Activated B cell treated with CpG ODN at 0.5 μM for 24 hours (primary cell): ENCODE data around the gene RTTN. TPM values are rescaled to one million over a fixed set of nuclear protein-coding genes. Genes with fewer than 3 reads are reported as not detected.

Experiments
- ATAC-seq: fragments of 200-7000 bp; cut with Tn5 transposase; one replicate; pipeline ENCODE4 v1.10.0; 2021; ENCODE audit warnings: low read depth, mild to moderate bottlenecking, moderate library complexity
- CTCF ChIA-PET: fragments of 350-600 bp; sonication (Branson Sonifier 250); formaldehyde crosslinking; loops from one replicate; lab custom pipeline; 2021; ENCODE audit warnings: antibody characterized with exemption; lab: Charles Lee
- POLR2A ChIA-PET: fragments of 350-600 bp; sonication (Branson Sonifier 250); formaldehyde crosslinking; loops from one replicate; lab custom pipeline; 2021; ENCODE audit warnings: antibody characterized with exemption; lab: Charles Lee
- DNase-seq: peaks from one replicate; pipeline ENCODE4 v3.0.0; 2022
- H3K27ac Mint-ChIP-seq: one replicate; pipeline ENCODE4 v1.8.0; 2020; ENCODE audit warnings: mixed read lengths
- H3K27me3 Mint-ChIP-seq: one replicate; pipeline ENCODE4 v1.8.0; 2021; ENCODE audit warnings: mixed read lengths
- H3K36me3 Mint-ChIP-seq: one replicate; pipeline ENCODE4 v1.8.0; 2021; ENCODE audit warnings: low read depth, mixed read lengths
- H3K4me1 Mint-ChIP-seq: one replicate; pipeline ENCODE4 v1.8.0; 2021; ENCODE audit warnings: mixed read lengths
- H3K4me3 Mint-ChIP-seq: one replicate; pipeline ENCODE4 v1.8.0; 2020; ENCODE audit warnings: mild to moderate bottlenecking, mixed read lengths
- H3K9me3 Mint-ChIP-seq: one replicate; pipeline ENCODE4 v1.8.0; 2020; ENCODE audit warnings: mixed read lengths
- intact Hi-C: fragments of 100-400 bp; cut with micrococcal nuclease; formaldehyde crosslinking; loops from one replicate; pipeline ENCODE4 v1.15.1; 2024
- total RNA-seq: library from RNA; stranded (reverse); gene quantifications from 2 replicates; pipeline ENCODE4 v1.2.3, GENCODE V29; 2022
- TF ChIP-seq, protein P1 (sequence below): fragments of 200-600 bp; IDR thresholded peaks from one replicate; pipeline ENCODE4 v1.8.0; 2022; ENCODE audit warnings: antibody characterized with exemption, mild to moderate bottlenecking

RTTN gene
- total RNA-seq, 1 donor from 2014 or later, result 25.9 TPM

DNA sequence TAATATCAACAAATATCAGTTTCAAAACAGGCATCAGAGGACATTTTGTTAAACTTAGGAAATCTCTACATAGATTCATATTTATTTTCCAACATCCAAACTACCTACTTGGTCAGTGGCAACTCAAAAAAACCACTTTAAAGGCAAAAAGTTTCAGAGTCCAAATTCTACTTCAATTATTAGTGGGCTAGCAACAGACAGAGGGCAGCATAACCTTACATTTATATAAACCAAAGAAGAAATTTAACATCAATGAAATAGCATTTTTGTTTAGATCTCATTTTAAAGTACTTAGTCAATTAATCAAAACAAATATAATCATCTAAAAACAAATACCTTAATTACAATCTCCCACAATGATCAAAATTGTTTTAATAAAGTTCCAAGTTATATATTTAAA is 33.3 kb downstream of the RTTN start:
- intact Hi-C loops, result loop anchor here (1.0 kb wide), 1 partner anchor 262 kb away; no protein-coding TSS in a partner anchor
- ATAC-seq (no peak), DNase-seq (no peak)
- Mint-ChIP-seq H3K9me3 (no peaks in the 10 kb centered on the region), H3K4me1 (no peaks in the 10 kb centered on the region), H3K27me3 (no peaks in the 10 kb centered on the region), H3K27ac (no peak overlapping the region), H3K4me3 (no peak overlapping the region), H3K36me3 (peaks cover 39% of the 10 kb centered on the region)
- ChIA-PET POLR2A (no interaction called here), CTCF (interaction anchor here (0.7 to 0.8 kb wide), 2 partner anchors 262 to 278 kb away, joined by 3 read pairs; no protein-coding TSS in a partner anchor)
- TF ChIP-seq, protein P1, sequence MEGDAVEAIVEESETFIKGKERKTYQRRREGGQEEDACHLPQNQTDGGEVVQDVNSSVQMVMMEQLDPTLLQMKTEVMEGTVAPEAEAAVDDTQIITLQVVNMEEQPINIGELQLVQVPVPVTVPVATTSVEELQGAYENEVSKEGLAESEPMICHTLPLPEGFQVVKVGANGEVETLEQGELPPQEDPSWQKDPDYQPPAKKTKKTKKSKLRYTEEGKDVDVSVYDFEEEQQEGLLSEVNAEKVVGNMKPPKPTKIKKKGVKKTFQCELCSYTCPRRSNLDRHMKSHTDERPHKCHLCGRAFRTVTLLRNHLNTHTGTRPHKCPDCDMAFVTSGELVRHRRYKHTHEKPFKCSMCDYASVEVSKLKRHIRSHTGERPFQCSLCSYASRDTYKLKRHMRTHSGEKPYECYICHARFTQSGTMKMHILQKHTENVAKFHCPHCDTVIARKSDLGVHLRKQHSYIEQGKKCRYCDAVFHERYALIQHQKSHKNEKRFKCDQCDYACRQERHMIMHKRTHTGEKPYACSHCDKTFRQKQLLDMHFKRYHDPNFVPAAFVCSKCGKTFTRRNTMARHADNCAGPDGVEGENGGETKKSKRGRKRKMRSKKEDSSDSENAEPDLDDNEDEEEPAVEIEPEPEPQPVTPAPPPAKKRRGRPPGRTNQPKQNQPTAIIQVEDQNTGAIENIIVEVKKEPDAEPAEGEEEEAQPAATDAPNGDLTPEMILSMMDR, result no peak

DNA sequence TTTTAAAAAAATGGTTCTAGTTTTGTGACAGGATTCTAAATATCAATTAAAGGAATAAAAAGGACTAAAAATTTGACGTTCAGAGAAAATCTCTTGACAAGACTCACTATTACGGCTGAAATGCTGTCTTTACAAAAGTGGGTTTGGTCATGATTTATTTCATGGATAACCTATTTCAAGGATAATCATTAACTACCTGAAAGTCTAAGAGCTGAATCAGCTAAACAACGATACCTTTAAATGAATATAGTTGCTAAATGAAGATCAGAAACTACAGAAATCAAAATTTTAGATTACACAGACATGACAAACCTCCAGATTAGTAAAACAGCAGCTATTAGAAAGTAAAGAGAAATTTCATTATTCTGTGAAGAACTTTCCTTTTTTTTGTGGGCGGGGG is 35.7 kb downstream of the RTTN start:
- H3K36me3 Mint-ChIP-seq, result peaks cover 37% of the 10 kb centered on the region
- no peaks in the 10 kb centered on the region for H3K9me3 Mint-ChIP-seq
- no peak for DNase-seq
- ChIA-PET POLR2A (no interaction called here), CTCF (no interaction called here)
- no peak for ATAC-seq
- TF ChIP-seq, protein P1, result no peak
- intact Hi-C loops, result no loop called here
- no peak overlapping the region for H3K27ac Mint-ChIP-seq
- no peak overlapping the region for H3K4me3 Mint-ChIP-seq
- no peaks in the 10 kb centered on the region for H3K27me3 Mint-ChIP-seq
- no peaks in the 10 kb centered on the region for H3K4me1 Mint-ChIP-seq

DNA sequence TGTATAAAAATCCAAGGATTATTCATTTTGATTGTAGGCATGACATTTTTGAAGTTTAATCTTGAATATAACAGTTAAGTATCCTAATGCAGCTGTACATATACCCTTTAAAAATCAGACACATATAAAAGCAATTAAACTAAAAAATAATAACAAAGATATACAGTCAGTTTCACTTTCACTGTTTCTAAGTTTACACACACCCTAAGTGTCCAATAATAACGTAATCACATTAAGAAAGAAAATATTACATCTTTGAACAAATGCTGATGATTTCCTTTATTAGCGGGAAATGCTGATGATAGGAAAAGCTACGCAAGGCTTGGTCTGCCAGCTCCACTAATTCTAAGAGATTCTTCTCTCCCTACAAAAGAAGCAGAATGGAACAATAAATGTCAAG is 38.8 kb downstream of the RTTN start:
- ATAC-seq (no peak), DNase-seq (no peak)
- H3K4me1 Mint-ChIP-seq, result no peaks in the 10 kb centered on the region
- intact Hi-C loops, result no loop called here
- H3K4me3 Mint-ChIP-seq, result no peak overlapping the region
- POLR2A ChIA-PET, result no interaction called here
- TF ChIP-seq, protein P1, result no peak
- H3K36me3 Mint-ChIP-seq, result peaks cover 54% of the 10 kb centered on the region
- H3K9me3 Mint-ChIP-seq, result peaks cover 5% of the 10 kb centered on the region
- CTCF ChIA-PET, result no interaction called here
- no peaks in the 10 kb centered on the region for H3K27me3 Mint-ChIP-seq
- no peak overlapping the region for H3K27ac Mint-ChIP-seq

DNA sequence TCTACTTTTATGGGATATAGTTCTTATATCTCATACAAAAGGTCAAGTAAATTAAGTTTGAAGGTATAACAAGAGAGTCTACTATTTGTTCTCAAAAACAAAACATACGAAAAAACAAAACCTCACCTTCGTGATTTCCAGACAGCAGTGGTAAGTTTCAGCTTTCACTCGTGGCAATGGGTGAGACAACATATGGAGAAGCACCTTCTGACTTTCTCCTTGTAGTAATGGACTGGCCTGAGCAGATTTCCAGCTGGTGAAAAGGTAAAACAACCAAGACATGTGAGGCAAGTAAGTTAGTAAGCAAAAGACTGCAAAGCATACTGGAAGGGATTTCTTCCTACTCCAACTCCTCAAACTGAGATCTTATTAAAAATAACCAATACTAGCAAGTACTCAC is 39.6 kb downstream of the RTTN start:
- intact Hi-C loops, result no loop called here
- Mint-ChIP-seq H3K36me3 (peaks cover 56% of the 10 kb centered on the region), H3K4me1 (no peaks in the 10 kb centered on the region), H3K27me3 (no peaks in the 10 kb centered on the region), H3K9me3 (peaks cover 9% of the 10 kb centered on the region), H3K27ac (no peak overlapping the region), H3K4me3 (no peak overlapping the region)
- ChIA-PET CTCF (no interaction called here), POLR2A (no interaction called here)
- DNase-seq, result no peak
- TF ChIP-seq, protein P1, result no peak
- no peak for ATAC-seq

DNA sequence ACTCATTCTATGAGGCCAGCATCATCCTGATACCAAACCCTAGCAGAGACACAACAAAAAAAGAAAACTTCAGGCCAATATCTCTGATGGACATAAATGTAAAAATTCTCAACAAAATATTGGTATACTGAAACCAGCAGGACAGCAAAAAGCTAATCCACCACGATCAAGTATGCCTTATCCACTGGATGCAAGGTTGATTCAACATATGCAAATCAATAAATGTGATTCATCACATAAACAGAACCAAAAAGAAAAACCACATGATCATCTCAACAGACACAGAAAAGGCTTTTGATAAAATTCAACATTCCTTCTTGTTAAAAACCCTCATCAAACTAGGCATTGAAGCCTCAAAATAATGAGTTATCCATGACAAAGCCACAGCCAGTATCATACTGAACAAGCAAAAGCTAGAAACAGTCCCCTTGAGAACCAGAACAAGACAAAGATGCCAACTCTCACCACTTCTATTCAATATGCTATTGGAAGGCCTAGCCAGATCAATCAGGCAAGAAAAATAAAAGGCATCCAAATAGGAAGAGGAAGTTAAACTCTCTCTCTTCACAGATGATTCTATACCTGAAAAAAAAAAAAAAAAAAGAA is 45.3 kb downstream of the RTTN start:
- Mint-ChIP-seq H3K4me1 (peaks cover 21% of the 10 kb centered on the region), H3K27ac (peak overlapping the region; percentile 1), H3K4me3 (no peak overlapping the region), H3K36me3 (peaks cover 82% of the 10 kb centered on the region), H3K27me3 (no peaks in the 10 kb centered on the region), H3K9me3 (peaks cover 10% of the 10 kb centered on the region)
- DNase-seq, result no peak
- ChIA-PET POLR2A (no interaction called here), CTCF (no interaction called here)
- TF ChIP-seq, protein P1, result no peak
- no peak for ATAC-seq
- intact Hi-C loops, result no loop called here
